Measurements from ENCODE around the gene DDR2.

Gene DDR2

DNA sequence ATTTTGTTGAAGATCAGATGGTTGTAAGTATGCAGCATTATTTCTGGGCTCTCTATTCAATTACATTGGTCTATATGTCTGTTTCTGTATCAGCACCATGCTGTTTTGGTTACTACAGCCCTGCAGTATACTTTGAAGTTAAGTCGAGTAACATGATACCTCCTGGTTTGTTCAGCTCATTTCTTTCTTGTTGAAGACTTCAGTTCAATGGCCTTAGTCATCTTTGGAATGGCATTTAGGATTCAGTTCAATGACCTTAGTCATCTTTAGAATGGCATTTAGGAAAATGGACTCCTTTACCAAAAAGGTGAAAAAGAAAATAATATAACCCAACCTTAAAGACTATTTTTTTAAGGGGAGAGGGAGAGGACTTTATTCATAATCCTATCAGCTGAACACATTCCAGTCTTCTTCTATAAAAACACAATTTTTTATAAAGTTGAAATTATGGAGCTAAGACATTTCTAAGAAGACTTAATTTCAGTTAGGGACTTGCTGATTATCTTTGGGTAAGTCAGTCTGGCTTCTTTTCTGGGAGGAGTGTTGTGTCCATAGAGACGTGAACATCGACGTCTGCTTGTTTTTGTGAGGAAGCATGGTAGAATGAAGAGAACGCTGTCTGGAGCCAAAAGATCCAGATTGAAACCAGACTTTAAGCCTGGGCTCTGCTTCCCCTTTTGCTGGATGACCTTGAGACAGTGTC lies 48.3 kb downstream of the DDR2 start:
- TF ChIP-seq TAF1 (IDR thresholded peaks at IDR 0.05; ENCODE audit: borderline replicate concordance, insufficient read depth, low read length) (no peak), POLR2AphosphoS5 (IDR thresholded peaks at IDR 0.05; ENCODE audit: low read depth, low read length) (no peak), FOXP2 (optimal IDR thresholded peaks at IDR 0.05; ENCODE audit: borderline replicate concordance, extremely low read depth, extremely low read length, insufficient read depth) (no peak)

- TF ChIP-seq REST (IDR thresholded peaks at IDR 0.05; ENCODE audit: insufficient read depth in 1 of 2, low read depth in 2 of 2, low read length in 2 of 2): no peak
- no peak for TF ChIP-seq FOXP2 (optimal IDR thresholded peaks at IDR 0.05; ENCODE audit: borderline replicate concordance, extremely low read depth, extremely low read length, insufficient read depth)
- no peak for TF ChIP-seq SIN3A (IDR thresholded peaks at IDR 0.05; ENCODE audit: borderline replicate concordance, insufficient read depth, low read length)
- no peak for TF ChIP-seq POLR2AphosphoS5 (IDR thresholded peaks at IDR 0.05; ENCODE audit: low read depth, low read length)
- TF ChIP-seq TAF1 (IDR thresholded peaks at IDR 0.05; ENCODE audit: borderline replicate concordance, insufficient read depth, low read length): no peak
Measured at GRCh38 chr1:162681122-162681436, 48.8 kb downstream of the DDR2 start.

DNA sequence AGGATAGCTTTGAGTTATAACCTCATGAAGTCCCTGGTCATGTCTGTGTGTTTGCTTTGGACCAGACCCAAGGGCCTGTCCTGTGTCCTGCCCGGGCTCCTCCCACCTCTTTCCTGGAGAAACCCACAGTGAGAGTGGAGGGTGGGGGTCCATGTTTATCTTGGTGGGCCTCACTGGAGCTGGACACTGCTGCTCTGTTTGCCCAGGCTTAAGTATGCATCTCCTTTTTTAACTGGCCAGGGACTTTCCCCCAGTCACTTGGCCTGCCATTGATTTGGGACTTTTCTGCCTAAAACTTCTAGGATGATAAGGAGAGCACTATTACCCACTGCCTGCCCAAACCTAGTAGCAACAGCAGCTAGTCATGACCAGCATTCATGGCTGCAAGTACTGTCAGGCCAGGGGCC lies 49.8 kb downstream of the DDR2 start:
- TF ChIP-seq TAF1 (IDR thresholded peaks at IDR 0.05; ENCODE audit: borderline replicate concordance, insufficient read depth, low read length) (no peak), SIN3A (IDR thresholded peaks at IDR 0.05; ENCODE audit: borderline replicate concordance, insufficient read depth, low read length) (no peak), FOXP2 (optimal IDR thresholded peaks at IDR 0.05; ENCODE audit: borderline replicate concordance, extremely low read depth, extremely low read length, insufficient read depth) (no peak), REST (IDR thresholded peaks at IDR 0.05; ENCODE audit: insufficient read depth in 1 of 2, low read depth in 2 of 2, low read length in 2 of 2) (no peak), POLR2AphosphoS5 (IDR thresholded peaks at IDR 0.05; ENCODE audit: low read depth, low read length) (no peak)

GRCh38 chr1:162687870-162688269 lies 55.6 kb downstream of the DDR2 start:
- TF ChIP-seq FOXP2 (optimal IDR thresholded peaks at IDR 0.05; ENCODE audit: borderline replicate concordance, extremely low read depth, extremely low read length, insufficient read depth): no peak
- no peak for TF ChIP-seq REST (IDR thresholded peaks at IDR 0.05; ENCODE audit: insufficient read depth in 1 of 2, low read depth in 2 of 2, low read length in 2 of 2)
- no peak for TF ChIP-seq TAF1 (IDR thresholded peaks at IDR 0.05; ENCODE audit: borderline replicate concordance, insufficient read depth, low read length)
- no peak for TF ChIP-seq POLR2AphosphoS5 (IDR thresholded peaks at IDR 0.05; ENCODE audit: low read depth, low read length)
- no peak for TF ChIP-seq SIN3A (IDR thresholded peaks at IDR 0.05; ENCODE audit: borderline replicate concordance, insufficient read depth, low read length)

GRCh38 chr1:162688521-162688920 lies 56.3 kb downstream of the DDR2 start:
- TF ChIP-seq SIN3A (IDR thresholded peaks at IDR 0.05; ENCODE audit: borderline replicate concordance, insufficient read depth, low read length): no peak

GRCh38 chr1:162688931-162689330 lies 56.7 kb downstream of the DDR2 start:
- TF ChIP-seq REST (IDR thresholded peaks at IDR 0.05; ENCODE audit: insufficient read depth in 1 of 2, low read depth in 2 of 2, low read length in 2 of 2): no peak
- no peak for TF ChIP-seq FOXP2 (optimal IDR thresholded peaks at IDR 0.05; ENCODE audit: borderline replicate concordance, extremely low read depth, extremely low read length, insufficient read depth)
- TF ChIP-seq POLR2AphosphoS5 (IDR thresholded peaks at IDR 0.05; ENCODE audit: low read depth, low read length): no peak
- TF ChIP-seq SIN3A (IDR thresholded peaks at IDR 0.05; ENCODE audit: borderline replicate concordance, insufficient read depth, low read length): no peak
- no peak for TF ChIP-seq TAF1 (IDR thresholded peaks at IDR 0.05; ENCODE audit: borderline replicate concordance, insufficient read depth, low read length)

Measured in PFSK-1 (cell line).